COR-L47 (cell line): ENCODE data around the gene PLEKHJ1.
A peak's percentile ranks its signal among the peaks of the same experiment; 100 is the strongest.
"Not testable (repeated sequence)": the region's sequence is repeated elsewhere in the genome, so short reads cannot be mapped to it uniquely, and the experiment has no call there.

Experiments
- DNase-seq: peaks from one replicate; lab custom pipeline; 2025; lab: John Stamatoyannopoulos, UW

PLEKHJ1 gene, protein sequence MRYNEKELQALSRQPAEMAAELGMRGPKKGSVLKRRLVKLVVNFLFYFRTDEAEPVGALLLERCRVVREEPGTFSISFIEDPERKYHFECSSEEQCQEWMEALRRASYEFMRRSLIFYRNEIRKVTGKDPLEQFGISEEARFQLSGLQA

DNA sequence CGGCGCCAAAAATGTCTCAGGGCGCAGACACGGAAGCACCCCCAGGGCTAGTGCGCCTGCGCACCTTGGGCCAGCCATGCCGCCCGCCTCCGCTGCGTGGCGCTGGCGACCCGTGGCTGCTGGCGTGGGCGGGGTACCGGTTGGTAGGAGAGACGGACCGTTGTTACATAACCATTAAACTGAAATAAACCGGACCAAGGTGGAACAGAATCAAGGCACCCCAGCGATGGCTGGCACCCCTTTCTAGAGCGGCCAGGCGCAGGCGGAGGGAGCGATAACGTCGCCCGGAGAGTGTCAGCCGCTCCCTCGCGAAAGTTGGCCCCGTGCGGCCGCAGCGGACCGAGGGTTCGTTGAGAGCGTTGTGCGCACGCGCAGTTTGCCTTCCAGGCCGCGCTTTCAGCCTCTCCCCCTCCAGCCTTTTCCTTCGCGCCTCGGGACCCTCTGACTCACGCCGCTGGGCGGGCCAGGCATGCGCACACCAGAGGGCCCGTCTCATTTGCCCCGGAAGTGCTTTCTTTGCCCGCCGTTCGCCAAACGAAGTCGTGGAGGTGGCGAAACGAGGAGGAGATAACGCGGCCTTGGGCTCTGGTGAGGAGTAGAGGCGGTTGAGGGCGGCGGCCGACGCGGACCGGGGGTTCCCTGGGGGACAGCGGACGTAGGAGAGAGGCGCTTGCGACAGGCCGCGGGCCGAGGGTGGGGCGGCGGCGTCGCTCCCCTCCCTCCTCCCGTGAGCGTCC lies at the start of gene PLEKHJ1, which contains the start of gene SF3A2:
Gene PLEKHJ1 (minus strand): TSS at position 16 of the 737 bp plus-strand sequence. CDS start 81 bp downstream, outside the sequence.
Gene SF3A2 (plus strand): TSS at position 511 of the 737 bp plus-strand sequence. CDS start 6,595 bp downstream, outside the sequence.
- peak; percentile 97 for DNase-seq

DNA sequence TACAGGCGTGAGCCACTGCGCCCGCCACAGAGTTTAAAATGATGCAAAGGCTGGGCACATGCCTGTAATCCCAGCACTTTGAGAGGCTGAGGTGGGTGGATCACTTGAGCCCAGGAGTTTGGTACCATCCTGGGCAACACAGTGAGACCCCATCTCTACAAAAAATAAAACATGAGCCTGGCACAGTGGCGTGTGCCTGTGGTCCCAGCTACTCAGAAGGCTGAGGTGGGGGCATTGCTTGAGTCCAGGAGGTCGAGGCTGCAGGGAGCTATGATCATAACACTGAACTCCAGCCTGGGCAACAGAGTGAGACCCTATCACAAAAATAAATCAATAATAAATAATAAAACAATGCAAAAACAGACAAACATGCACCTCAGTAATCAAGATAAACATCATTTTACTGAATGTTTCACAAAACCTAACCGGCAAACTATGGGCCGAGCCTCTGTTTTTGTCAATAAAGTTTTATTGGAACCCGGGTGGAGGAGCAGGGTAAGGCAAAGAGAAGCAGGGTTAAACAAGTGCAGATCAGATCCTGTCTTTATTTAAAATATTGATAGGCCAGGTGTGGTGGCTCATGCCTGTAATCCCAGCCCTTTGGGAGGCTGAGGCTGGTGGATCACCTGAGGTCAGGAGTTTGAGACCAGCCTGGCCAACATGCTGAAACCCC lies 47.8 kb upstream of the PLEKHJ1 start:
- no peak for DNase-seq

DNA sequence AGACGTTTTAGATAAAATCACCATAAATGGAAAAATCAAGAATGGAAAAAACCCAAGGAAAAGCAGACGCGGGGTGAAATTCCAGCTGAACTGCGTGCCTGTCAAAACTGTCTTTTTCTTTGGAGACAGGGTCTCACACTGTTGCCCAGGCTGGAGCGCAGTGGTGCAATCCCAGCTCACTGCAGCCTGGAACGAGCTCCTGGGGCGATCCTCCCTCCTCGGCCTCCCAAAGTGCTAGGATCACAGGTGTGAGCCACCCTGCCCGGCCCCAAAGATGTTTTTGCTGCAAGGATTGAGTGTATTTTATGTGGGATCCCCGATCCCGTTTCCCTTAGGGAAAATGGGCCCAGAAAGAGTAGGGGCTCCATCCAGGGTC lies 46.7 kb upstream of the PLEKHJ1 start:
- no peak for DNase-seq

DNA sequence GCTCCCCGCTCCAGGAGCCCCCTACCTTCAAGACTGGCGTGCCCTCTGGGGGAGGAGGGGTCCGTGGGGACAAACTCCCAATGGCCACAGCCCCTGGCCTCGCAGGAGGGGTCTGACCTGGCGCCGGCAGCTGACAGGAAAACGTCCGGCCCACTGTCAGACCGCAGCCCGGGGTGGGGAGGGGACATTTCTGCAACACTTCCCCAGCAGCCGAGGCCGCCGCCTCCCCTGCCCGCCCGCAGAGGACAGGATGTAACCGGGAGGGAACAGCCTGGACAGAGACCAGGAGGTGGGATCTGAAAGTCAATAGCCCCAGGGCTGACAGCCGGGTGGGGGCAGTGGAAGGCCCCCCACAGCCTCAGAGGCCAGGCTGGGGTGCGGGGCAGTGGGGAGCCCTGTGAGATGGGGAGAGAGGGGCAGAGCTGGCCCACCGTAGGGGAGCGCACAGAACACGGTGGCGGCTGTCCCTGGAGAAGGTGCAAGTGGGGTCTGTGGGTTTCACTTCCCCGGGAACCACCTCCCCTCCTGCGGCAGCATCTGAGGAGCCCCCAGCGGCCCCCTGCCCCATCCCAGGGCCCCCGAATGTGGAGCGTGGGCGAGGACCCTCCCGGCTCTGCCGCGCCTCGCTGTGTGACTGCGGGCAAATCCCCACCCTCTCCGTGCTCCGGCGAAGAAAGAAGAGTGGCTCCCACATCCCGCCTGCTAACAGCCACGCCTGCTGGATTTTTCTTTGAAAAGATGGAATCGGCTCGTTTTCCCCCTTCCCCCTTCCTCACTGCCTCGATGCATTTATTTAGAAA lies 46.1 kb upstream of the PLEKHJ1 start, which contains the start of gene PEAK3:
Gene PEAK3 (minus strand): TSS at position 114 of the 800 bp plus-strand sequence. CDS start 1,244 bp downstream, outside the sequence.
- DNase-seq, result no peak

DNA sequence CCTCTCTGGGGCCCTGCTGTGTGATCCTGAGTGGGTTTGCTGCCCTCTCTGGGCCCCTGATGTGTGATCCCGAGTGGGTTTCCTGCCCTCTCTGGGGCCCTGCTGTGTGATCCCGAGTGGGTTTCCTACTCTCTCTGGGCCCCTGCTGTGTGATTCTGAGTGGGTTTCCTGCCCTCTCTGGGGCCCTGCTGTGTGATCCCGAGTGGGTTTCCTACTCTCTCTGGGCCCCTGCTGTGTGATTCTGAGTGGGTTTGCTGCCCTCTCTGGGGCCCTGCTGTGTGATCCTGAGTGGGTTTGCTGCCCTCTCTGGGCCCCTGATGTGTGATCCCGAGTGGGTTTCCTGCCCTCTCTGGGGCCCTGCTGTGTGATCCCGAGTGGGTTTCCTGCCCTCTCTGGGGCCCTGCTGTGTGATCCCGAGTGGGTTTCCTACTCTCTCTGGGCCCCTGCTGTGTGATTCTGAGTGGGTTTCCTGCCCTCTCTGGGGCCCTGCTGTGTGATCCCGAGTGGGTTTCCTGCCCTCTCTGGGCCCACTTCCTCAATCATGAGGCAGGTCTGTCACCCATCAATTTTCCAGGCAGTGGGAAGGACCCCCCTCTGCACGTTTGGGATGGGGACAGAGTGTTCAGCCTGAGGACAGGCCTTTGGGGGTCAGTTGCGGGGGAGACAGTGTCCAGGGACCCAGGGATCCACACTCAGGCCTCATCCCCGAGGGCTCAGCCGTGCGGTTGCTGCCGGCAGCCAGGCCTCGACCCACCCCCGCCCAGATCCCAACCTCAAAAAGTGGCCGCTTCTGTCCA lies 45.3 kb upstream of the PLEKHJ1 start:
- DNase-seq, result not testable (repeated sequence)

DNA sequence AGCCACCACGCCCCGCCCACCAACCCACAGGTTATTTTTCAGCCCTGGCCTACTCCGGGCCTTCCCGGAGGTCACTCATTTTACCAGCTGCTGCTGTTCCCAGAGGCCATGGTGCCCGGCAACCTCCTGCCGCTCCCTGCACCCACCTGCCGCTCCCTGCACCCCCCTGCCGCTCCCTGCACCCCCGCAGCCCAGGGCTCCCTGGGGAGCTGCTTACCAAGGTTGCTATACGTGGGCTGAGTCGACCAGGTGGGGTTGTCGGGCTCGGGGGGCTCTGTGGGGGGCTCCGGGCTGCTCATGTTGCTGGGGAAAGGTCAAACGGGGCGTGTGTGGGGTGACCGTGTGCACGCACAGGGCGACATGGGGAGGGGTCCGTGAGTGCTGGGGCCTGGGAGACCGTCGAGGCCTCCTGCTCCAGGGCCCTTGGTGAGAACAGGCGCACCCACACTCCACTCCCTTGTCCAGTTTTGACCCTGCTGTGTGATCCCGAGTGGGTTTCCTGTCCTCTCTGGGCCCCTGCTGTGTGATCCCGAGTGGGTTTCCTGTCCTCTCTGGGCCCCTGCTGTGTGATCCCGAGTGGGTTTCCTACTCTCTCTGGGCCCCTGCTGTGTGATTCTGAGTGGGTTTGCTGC lies 44.6 kb upstream of the PLEKHJ1 start:
- DNase-seq, result no peak

DNA sequence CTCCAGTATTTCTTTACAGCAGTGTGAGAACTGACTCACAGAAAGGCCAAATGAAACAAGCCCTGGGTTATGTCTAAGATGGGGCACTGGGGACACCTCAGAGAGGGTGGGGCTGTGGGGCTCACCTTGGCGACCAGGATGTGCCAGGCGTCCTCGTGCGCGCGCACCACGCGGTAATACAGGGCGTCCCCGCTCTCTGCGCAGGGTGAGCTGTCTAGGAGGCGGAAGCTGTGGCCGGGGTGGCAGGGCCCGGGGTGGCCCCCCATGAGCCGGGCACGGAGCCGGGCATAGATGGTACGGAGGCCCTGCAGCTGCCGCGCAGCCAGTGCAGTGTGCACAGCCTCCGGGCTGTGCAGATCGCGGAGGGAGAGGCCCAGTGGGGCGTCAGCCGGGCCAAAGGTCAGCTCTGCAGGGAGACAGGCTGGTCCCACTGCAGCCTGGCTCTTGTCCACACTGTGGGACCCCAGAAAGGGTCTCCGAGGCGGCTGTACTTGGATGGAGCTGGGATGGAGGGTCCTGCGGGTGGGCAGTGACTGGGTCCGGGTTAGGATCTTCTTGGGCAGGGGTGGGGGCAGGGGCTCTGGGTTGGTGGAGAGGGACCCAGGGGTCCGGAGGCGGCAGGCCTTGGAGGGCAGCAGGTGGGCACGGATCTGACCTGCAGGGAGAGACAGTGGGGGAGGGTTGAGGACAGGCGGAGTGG lies 42.5 kb upstream of the PLEKHJ1 start:
- no peak for DNase-seq

DNA sequence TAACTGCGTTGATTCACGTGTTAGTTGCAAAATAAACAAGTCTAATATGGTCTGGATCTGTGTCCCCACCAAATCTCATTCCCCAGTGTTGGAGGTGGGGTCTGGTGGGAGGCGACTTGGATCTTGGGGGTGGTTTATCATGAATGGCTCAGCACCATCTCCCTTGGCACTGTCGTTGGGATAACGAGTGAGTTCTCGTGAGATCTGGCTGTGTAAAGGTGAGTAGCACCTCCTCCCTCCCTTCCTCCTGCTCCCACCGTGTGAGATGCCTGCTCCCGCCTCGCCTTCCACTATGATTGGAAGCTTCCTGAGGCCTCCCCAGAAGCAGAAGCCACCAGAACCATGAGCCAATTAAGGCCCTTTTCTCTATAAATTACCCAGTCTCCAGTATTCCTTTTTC lies 41.0 kb upstream of the PLEKHJ1 start:
- no peak for DNase-seq

DNA sequence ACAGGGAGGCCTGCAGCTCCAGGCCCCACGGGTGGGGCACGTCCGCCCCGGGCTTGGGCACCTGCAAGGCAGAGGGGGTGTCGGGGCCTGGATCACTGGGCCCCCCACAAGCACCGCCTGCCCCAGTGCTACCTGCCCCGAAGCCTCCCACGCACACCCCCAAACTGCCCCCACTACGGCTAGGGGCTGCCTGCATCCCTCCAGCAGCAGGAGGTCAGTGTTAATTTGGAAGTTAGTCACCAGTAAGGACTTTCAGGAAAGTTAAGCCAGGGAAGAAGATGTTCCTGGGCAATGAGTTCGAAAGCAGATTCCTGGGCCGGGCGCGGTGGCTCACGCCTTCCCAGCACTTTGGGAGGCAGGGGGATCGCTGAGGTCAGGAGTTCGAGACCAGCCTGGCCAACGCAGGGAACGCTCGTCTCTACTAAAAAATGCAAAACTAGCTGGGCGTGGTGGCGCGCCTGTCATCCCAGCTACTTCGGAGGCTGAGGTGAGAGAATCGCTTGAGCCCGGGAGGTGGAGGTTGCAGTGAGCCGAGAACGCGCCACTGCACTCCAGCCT lies 40.4 kb upstream of the PLEKHJ1 start:
- DNase-seq, result no peak

DNA sequence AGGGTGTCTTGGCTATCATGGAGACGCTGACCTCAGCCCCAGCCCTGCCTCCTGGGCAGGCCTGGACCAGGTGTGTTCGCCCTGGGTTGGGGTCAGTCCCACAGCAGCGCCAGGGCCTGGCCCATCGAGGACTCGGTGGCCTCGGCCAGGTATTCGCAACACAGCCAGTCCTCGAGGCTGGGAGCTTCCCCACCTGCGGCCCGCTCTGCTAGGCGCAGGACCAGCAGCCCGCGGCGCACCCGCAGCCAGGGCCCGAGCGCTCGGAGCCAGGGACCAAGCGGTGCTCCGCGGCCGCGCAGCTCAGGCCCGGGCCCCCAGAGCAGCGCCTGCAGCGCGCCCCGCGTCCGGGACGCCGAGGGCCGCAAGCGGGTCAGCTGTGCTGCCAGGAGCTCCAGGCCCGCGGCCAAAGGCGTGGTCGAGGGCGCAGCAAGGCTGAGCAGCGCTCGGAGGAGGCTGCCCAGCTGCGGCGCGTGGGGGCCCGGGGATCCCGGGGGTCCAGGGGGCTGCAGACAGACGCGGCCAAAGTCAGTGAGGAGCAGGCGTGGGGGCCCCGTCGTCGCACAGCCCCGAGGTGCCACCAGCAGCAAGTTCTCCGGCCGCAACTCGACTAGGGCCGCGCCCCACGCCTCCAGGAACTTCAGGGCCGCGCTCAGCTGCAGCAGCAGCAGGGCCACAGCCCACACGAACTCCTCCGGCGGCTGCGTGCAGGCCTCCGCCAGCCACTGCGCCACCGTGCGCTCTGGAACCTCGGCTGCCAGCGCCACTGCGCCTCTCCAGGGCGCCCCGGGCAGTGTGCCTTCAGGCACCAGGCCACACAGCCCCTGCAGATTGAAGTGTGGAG lies 39.7 kb upstream of the PLEKHJ1 start:
- DNase-seq, result no peak

DNA sequence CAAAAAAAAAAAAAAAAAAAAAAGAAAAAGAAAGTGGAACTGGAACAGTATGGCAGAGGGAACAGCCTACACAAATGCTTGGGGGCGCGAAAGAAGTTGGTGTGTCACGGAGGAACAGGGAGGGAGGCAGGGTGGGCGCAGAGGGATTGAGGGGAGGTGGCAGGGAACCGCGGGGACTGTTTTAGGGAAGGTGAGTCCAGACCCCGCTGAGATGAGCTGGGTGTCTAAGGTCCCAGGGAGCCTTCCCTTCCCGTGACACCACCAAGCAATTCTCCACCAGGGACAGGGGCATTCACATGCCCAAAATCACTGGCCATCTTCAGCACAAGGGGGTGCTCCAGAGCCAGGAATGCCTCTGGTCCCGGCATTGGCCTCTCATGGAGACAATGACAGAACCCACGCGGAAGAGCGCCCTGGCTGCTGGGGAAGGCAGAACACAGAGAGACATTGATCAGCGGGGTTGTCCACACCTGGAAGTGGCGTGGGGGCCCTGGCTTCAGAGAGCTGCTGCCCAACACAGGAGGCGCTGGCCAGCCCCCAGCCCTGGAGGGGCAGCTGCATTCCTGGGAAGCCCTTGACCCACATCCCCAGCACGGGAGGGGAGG lies 38.9 kb upstream of the PLEKHJ1 start:
- peak; percentile 76 for DNase-seq

DNA sequence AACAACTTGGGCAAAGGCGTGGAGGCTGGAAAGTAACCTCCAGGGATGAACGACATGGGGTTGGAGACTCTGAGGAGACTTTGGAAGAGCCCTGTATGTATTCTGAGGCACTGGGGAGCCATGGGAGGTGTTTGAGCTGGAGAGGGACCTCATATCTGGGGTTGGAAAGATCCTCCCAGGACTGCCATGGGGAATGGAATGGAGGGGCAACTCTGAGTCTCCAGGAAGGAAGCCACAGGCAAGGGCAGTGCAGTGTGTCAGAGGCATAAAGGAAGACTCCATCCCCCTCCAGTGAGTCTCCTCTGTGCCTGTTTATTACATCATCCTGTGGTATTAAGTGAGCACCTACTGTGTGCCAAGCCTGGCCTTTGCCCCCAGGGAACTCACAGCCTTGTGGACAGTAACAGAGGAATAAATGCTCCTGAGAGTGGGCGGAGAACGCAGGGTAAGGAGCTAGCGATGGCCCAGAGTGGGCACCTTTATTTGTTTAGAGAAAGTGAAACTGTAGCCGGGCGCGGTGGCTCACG lies 38.1 kb upstream of the PLEKHJ1 start:
- DNase-seq, result no peak

DNA sequence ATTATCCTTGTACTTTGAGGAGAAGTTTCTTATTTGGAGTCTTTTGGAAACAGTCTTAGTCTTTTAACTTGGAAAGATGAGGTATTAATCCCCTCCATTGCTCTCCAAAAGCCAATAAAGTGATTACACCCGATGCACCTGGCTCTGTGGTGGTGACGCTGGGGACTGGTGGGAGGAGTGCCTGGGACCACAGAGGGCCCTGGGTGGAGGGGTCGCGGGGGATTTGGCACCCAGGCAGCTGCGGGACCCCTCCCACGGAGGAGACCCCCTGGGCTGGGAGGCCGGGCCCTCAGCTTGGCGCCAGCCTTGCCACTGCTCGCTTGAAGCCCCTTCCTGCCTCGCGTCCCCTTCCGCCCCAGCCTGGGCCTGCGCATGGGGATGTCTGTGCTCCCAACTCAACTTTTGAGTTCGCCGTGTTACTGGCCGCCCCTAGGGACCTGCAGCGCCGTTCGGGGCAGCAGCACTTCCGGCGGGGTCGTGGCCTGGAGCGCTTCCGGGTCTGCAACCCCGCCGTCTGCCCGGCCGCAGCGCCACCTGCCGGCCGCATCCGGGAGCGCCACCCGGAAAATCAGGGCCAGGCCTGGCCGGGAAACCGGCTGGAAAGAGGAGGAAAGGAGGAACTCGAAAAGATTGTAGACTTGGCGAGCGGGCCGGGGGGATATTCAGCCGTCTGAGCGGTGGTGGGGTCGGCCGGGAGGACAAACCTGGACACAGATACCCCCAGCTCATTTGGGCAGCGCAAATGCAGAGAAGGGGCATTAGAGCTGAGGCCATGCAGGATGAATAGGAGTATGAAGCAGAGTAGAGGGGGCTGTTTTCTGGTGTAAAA lies 37.4 kb upstream of the PLEKHJ1 start:
- peak; percentile 46 for DNase-seq

DNA sequence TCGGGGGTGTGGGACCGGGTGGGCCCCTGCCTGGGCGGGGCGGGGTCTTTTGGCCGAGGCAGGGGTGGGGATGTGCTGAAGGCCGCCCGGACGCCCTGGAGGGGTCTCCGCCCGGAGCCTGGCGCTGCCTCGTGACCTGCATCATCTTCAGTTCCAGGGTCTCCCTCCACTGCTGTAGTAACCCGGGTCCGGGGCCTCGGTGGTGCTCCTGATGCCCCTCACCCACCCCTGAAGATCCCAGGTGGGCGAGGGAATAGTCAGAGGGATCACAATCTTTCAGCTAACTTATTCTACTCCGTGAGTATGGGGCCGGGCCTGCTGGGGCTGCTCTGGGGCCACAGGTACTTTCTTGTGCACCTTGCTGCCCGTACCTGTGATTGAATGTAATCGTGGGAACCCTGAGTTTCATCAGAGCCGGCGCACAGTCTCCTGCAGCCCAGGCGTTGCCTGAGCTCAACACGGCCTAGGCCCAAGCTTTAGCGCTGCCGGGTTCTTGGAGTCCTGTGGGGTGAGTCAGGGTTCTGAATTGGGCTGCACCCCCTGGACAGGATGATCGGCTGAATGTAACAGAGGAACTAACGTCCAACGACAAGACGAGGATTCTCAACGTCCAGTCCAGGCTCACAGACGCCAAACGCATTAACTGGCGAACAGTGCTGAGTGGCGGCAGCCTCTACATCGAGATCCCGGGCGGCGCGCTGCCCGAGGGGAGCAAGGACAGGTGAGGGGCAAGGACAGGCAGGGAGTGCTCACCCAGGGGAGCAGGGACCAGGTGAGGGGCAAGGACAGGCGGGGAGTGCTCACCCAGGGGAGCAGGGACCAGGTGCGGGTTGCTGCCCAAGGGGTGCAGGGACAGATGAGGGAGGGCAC lies 35.3 kb upstream of the PLEKHJ1 start:
- no peak for DNase-seq

DNA sequence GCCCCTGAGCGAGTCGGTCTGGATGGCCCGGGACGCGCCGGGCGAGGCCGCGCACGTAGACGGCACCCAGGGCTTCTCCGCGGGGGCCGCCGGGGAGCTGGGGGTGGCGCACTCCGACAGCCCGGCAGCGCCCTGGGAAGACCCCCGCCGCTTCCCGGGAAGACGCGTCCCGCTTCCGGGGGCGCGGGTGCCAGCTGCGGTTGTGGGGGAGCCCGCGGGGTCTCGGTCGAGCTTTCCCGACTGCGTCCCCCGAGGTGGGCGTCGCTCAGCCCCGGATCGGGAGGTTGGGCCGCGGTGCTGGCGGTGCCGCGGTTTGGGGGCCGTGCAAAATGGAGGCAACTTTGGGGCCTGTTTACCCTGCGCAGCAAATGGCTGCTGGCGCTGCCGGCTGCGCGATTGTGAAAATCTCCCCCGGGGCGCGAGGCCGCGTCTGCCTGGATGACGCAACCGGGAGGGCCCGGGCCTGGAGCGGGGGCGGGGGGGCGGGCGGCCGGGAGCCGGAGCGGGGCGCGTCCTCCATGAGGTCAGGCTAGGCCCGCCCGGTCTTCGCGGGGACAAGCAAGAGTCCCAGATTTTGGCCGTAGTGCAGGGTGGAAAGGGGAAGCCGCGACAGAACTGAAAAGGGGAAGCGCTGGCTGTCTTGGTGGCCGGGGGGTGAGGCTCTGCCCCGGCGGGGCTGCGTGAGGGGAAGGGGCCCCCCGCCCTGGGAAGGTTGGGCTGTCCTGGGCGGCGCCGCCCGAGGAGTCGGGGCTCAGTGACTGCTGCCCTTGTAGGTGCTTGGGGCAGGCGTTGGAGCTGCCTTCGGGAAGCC lies 34.5 kb upstream of the PLEKHJ1 start:
- DNase-seq, result peak; percentile 50

DNA sequence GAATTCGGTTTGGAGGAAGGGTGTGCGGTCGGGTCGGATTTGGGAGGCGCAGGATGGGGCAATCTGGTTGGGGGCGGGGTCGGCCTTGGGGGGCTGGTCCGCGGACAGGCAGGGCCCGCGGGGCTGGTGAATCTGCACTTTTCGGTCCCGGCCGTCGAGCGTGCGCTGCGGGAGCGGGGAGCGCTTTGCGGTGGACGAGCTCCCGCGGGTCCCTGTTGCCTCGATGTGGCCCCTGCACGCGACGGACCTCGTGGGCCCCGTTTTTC lies 34.0 kb upstream of the PLEKHJ1 start:
- DNase-seq, result no peak
